Spleen (tissue), 11 donors: ENCODE measurements around the gene GRID2. TPM values are rescaled to one million over a fixed set of nuclear protein-coding genes. Genes with fewer than 3 reads are reported as not detected.

ENCODE experiments used
- DNase-seq: peaks from one replicate; pipeline ENCODE4 v3.0.0-alpha.2; 2020
- H3K27ac ChIP-seq, 8 donors: fragments of 200-600 bp; sonication (generic) in 7 of 8; 1 replicate in 4 of 8; 2 replicates in 4 of 8; pipeline versions ENCODE4 v1.5.0 to v1.8.0; 2016 to 2021; ENCODE audit warnings: inconsistent platforms in 4 of 8, mild to moderate bottlenecking in 4 of 8, moderate library complexity in 1 of 8
- H3K27me3 ChIP-seq, 7 donors: fragments of 200-600 bp; sonication (generic) in 6 of 7; replicated peaks in 1 of 7; 1 replicate in 4 of 7; 2 replicates in 3 of 7; pipeline versions ENCODE4 v1.5.0 to v1.8.0; 2016 to 2021; ENCODE audit warnings: inconsistent platforms in 3 of 7, mild to moderate bottlenecking in 1 of 7
- H3K36me3 ChIP-seq, 6 donors: fragments of 200-600 bp; sonication (generic) in 5 of 6; 1 replicate in 4 of 6; 2 replicates in 2 of 6; pipeline versions ENCODE4 v1.5.0 to v1.8.0; 2016 to 2021; ENCODE audit warnings: inconsistent platforms in 2 of 6
- H3K4me1 ChIP-seq, 6 donors: fragments of 200-600 bp; sonication (generic) in 5 of 6; 1 replicate in 3 of 6; 2 replicates in 3 of 6; pipeline versions ENCODE4 v1.5.0 to v1.8.0; 2016 to 2021; ENCODE audit warnings: inconsistent platforms in 3 of 6
- H3K4me3 ChIP-seq, 8 donors: fragments of 200-600 bp; sonication (generic) in 7 of 8; 1 replicate in 4 of 8; 2 replicates in 4 of 8; pipeline versions ENCODE4 v1.5.0 to v1.8.0; 2016 to 2021; ENCODE audit warnings: inconsistent platforms in 4 of 8, mild to moderate bottlenecking in 4 of 8, moderate library complexity in 2 of 8
- H3K9me3 ChIP-seq, 8 donors: fragments of 200-600 bp; sonication (generic) in 7 of 8; 1 replicate in 4 of 8; 2 replicates in 4 of 8; pipeline versions ENCODE4 v1.5.0 to v1.8.0; 2016 to 2021; ENCODE audit warnings: inconsistent platforms in 4 of 8
- POLR2A ChIP-seq, 3 donors: fragments of 450-650 bp; IDR thresholded peaks; one replicate each; pipeline ENCODE4 v1.5.1; 2017; ENCODE audit warnings: antibody characterized with exemption in 3 of 3, mild to moderate bottlenecking in 1 of 3
- POLR2AphosphoS5 ChIP-seq, 3 donors: sonication (generic); formaldehyde crosslinking; IDR thresholded peaks; one replicate each; pipeline ENCODE4 v1.5.1; 2017; ENCODE audit warnings: antibody characterized with exemption in 3 of 3
- WGBS, 5 donors: extraction: QIAGEN DNeasy Blood & Tissue Kit in 3 of 5; methylation state at CpG; one replicate each; pipeline versions ENCODE4 v1.1.5 to v1.1.7; 2013 to 2018; 5-methylcytosine and 5-hydroxymethylcytosine counted together
- intact Hi-C: fragments of 100-400 bp; cut with DNase I; formaldehyde crosslinking; loops from one replicate; pipeline ENCODE4 v1.15.0; 2023; ENCODE audit warnings: low total_unique reads
- polyA plus RNA-seq, 3 donors: library from polyadenylated mRNA; stranded (reverse); fragments of 200-250 nt; gene quantifications; one replicate each; pipeline ENCODE4 v1.2.1, GENCODE V29; 2013
- total RNA-seq, 7 donors: library from RNA; depleted of rRNA in 3 of 7; stranded (reverse); fragments of >200 nt in 3 of 7; fragmentation: NEBNext Ultra II Directional in 4 of 7; extraction: Animal tissue kit (Norgen Biotek cat#: 25700) in 4 of 7; gene quantifications; one replicate each; pipeline versions ENCODE4 v1.1.0 to v1.2.1, GENCODE V29; 2016 to 2021
- TF ChIP-seq, protein P1 (sequence below), 11 experiments: fragments of 200-600 bp in 7 of 11; fragments of 450-650 bp in 4 of 11; sonication (generic) in 4 of 11; IDR thresholded peaks in 8 of 11; conservative IDR thresholded peaks in 3 of 11; 1 replicate in 7 of 11; 2 replicates in 4 of 11; pipeline versions ENCODE4 v1.4.0 to v1.8.0; 2016 to 2021; ENCODE audit warnings: antibody characterized with exemption in 11 of 11, inconsistent platforms in 4 of 11, mild to moderate bottlenecking in 1 of 11
- donor health status: healthy with polysubstance abuse.
- donor health status: DM: no; HTN: no; CAD: no; lungs with moderate emphysema.
- donor health status: DM: no; HTN: no; CAD: no.
- donor health status: Bipolar disorder and iron deficiency.
- donor health status: healthy.
- donor health status: DM: no; HTN: no; CAD: no.
- donor health status: DM: yes; HTN: yes; CAD: no.

The GRID2 gene
- total and polyA plus RNA-seq, 10 donors: 0.03 to 0.92 (median 0.22) TPM; not detected in 4

GRCh38 chr4:93802045-93802444 lies 1498.3 kb downstream of the GRID2 start:
- Histone ChIP-seq H3K4me1 (no peaks in the 10 kb centered on the region), H3K27ac (no peak overlapping the region), H3K36me3 (no peaks in the 10 kb centered on the region), H3K4me3 (no peak overlapping the region), H3K27me3 (no peaks in the 10 kb centered on the region), H3K9me3 (no peaks in the 10 kb centered on the region)
- TF ChIP-seq, protein P1, sequence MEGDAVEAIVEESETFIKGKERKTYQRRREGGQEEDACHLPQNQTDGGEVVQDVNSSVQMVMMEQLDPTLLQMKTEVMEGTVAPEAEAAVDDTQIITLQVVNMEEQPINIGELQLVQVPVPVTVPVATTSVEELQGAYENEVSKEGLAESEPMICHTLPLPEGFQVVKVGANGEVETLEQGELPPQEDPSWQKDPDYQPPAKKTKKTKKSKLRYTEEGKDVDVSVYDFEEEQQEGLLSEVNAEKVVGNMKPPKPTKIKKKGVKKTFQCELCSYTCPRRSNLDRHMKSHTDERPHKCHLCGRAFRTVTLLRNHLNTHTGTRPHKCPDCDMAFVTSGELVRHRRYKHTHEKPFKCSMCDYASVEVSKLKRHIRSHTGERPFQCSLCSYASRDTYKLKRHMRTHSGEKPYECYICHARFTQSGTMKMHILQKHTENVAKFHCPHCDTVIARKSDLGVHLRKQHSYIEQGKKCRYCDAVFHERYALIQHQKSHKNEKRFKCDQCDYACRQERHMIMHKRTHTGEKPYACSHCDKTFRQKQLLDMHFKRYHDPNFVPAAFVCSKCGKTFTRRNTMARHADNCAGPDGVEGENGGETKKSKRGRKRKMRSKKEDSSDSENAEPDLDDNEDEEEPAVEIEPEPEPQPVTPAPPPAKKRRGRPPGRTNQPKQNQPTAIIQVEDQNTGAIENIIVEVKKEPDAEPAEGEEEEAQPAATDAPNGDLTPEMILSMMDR (IDR thresholded peaks at IDR 0.05 in 8 of 11, conservative IDR thresholded peaks at IDR 0.05 in 3 of 11): no peak
- TF ChIP-seq POLR2A (IDR thresholded peaks at IDR 0.05) (no peak), POLR2AphosphoS5 (IDR thresholded peaks at IDR 0.05) (no peak)
- WGBS, 5 donors: 75 to 88% (median 84%) methylated on average over 4 of the region's 4 CpGs
- intact Hi-C loops: no loop called here
- DNase-seq: no peak

DNA sequence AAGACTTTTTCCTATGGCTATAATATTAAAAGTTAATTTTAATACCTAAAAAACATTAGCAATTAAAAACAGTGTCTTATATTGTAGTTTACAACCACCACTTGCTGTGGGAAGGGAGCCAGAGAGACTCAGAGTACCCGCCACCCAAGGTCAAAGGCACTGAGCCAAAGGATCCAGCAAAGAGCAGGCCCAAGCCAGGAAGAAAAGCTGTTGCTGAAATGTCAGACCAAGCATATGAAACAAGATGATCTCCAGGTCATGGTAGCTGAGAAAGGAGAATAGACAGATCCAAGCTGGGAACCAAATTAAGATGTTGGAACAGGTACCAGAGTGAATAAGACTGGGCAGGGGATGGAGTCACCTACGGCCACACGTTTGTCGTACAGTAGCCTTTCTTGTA lies 1506.0 kb downstream of the GRID2 start:
- DNase-seq: no peak
- intact Hi-C loops: no loop called here
- Histone ChIP-seq H3K4me1 (peaks cover 0 to 3% (median 0%) of the 10 kb centered on the region in 6 donors), H3K36me3 (no peaks in the 10 kb centered on the region), H3K27me3 (no peaks in the 10 kb centered on the region), H3K9me3 (no peaks in the 10 kb centered on the region), H3K27ac (no peak overlapping the region), H3K4me3 (no peak overlapping the region)
- 82 to 91% (median 89%) methylated on average over 4 of the region's 4 CpGs for whole genome bisulfite sequencing, 5 donors
- TF ChIP-seq POLR2AphosphoS5 (IDR thresholded peaks at IDR 0.05) (no peak), POLR2A (IDR thresholded peaks at IDR 0.05) (no peak)
- TF ChIP-seq, protein P1 (IDR thresholded peaks at IDR 0.05 in 8 of 11, conservative IDR thresholded peaks at IDR 0.05 in 3 of 11): no peak

GRCh38 chr4:93810340-93810992 lies 1506.7 kb downstream of the GRID2 start:
- intact Hi-C loops: no loop called here
- TF ChIP-seq POLR2A (IDR thresholded peaks at IDR 0.05) (no peak), POLR2AphosphoS5 (IDR thresholded peaks at IDR 0.05) (no peak)
- TF ChIP-seq, protein P1 (IDR thresholded peaks at IDR 0.05 in 8 of 11, conservative IDR thresholded peaks at IDR 0.05 in 3 of 11): no peak
- DNase-seq: no peak

DNA sequence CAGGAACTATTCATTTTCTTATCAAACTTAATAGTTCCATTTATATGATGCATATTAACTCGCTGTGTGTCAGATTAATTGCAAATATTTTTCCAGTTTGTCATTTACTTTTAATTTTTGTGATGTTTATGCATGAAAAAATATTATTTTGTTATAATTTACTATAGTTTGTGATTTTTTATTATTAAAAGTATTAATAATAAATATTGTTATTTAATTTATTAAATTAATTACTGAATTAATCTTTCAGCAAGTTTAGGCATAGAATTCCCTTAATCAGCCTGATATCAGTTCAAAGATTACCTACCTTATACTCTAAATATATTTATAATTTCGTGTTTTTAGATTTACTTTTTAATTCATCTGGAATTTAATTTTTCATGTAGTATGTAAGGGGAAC lies 1509.3 kb downstream of the GRID2 start:
- Histone ChIP-seq H3K9me3 (no peaks in the 10 kb centered on the region), H3K27ac (no peak overlapping the region)
- 74 to 89% (median 80%) methylated on average over 2 of the region's 2 CpGs for WGBS, 5 donors

More at GRCh38 chr4:93810340-93810992, 1506.7 kb downstream of the GRID2 start:
- no peaks in the 10 kb centered on the region for H3K36me3 ChIP-seq
- H3K4me1 ChIP-seq: peaks cover 0 to 3% (median 0%) of the 10 kb centered on the region in 6 donors
- no peaks in the 10 kb centered on the region for H3K9me3 ChIP-seq
- no peak overlapping the region for H3K4me3 ChIP-seq
- H3K27me3 ChIP-seq: no peaks in the 10 kb centered on the region
- H3K27ac ChIP-seq: no peak overlapping the region
- WGBS, 5 donors: 46 to 68% (median 62%) methylated on average over 5 of the region's 5 CpGs

More for the DNA sequence above, 1509.3 kb downstream of the GRID2 start:
- H3K27me3 ChIP-seq: no peaks in the 10 kb centered on the region
- no peak overlapping the region for H3K4me3 ChIP-seq
- DNase-seq: no peak
- H3K4me1 ChIP-seq: peaks cover 0 to 3% (median 0%) of the 10 kb centered on the region in 6 donors
- intact Hi-C loops: no loop called here
- no peaks in the 10 kb centered on the region for H3K36me3 ChIP-seq
- TF ChIP-seq POLR2A (IDR thresholded peaks at IDR 0.05) (no peak), POLR2AphosphoS5 (IDR thresholded peaks at IDR 0.05) (no peak)
- TF ChIP-seq, protein P1 (IDR thresholded peaks at IDR 0.05 in 8 of 11, conservative IDR thresholded peaks at IDR 0.05 in 3 of 11): no peak
